Liver (tissue), 9 donors: ENCODE measurements around the gene STRN. TPM values are rescaled to one million over a fixed set of nuclear protein-coding genes. Genes with fewer than 3 reads are reported as not detected.

Experiments used
- DNase-seq: peaks from one replicate; pipeline ENCODE4 v3.0.0-alpha.2; 2017; ENCODE audit warnings: low spot score
- H3K27ac ChIP-seq, 2 donors: one replicate each; pipeline ENCODE4 v1.7.0; 2013; ENCODE audit warnings: inconsistent platforms in 2 of 2, low read length in 2 of 2, control low read depth in 1 of 2, low read depth in 1 of 2, mild to moderate bottlenecking in 1 of 2
- H3K27me3 ChIP-seq, 4 donors: one replicate each; pipeline versions ENCODE4 v1.6.1 to v1.7.0; 2013; ENCODE audit warnings: low read length in 3 of 4, inconsistent platforms in 1 of 4, mild to moderate bottlenecking in 1 of 4, moderate library complexity in 1 of 4; ENCODE audit not compliant: control insufficient read depth in 4 of 4, insufficient read depth in 4 of 4
- H3K36me3 ChIP-seq, 4 donors: one replicate each; pipeline versions ENCODE4 v1.6.1 to v1.7.0; 2013; ENCODE audit warnings: low read length in 3 of 4, mild to moderate bottlenecking in 3 of 4, low read depth in 1 of 4, moderate library complexity in 1 of 4; ENCODE audit not compliant: control insufficient read depth in 4 of 4, insufficient read depth in 3 of 4
- H3K4me1 ChIP-seq, 4 donors: one replicate each; pipeline versions ENCODE4 v1.6.1 to v1.7.0; 2013; ENCODE audit warnings: low read length in 3 of 4, mild to moderate bottlenecking in 3 of 4, moderate library complexity in 1 of 4; ENCODE audit not compliant: control insufficient read depth in 4 of 4, insufficient read depth in 4 of 4
- H3K4me3 ChIP-seq, 3 donors: one replicate each; pipeline versions ENCODE4 v1.6.1 to v1.7.0; 2013; ENCODE audit warnings: low read length in 3 of 3, control low read depth in 1 of 3, low read depth in 1 of 3, mild to moderate bottlenecking in 1 of 3
- H3K9ac ChIP-seq, 2 donors: one replicate each; pipeline ENCODE4 v1.7.0; 2013; ENCODE audit warnings: low read length in 2 of 2, mild to moderate bottlenecking in 2 of 2, moderate library complexity in 2 of 2, control low read depth in 1 of 2, low read depth in 1 of 2
- H3K9me3 ChIP-seq, 4 donors: one replicate each; pipeline versions ENCODE4 v1.6.1 to v1.7.0; 2013; ENCODE audit warnings: low read length in 3 of 4; ENCODE audit not compliant: control insufficient read depth in 4 of 4
- ATF3 ChIP-seq: IDR thresholded peaks from 2 replicates; pipeline ENCODE4 v1.6.1; 2016; ENCODE audit warnings: antibody characterized with exemption
- EGR1 ChIP-seq, 2 donors: IDR thresholded peaks; 2 replicates each; pipeline ENCODE4 v1.6.1; 2016 to 2018; ENCODE audit warnings: antibody characterized with exemption in 2 of 2, low read depth in 2 of 2
- FOXA1 ChIP-seq: IDR thresholded peaks from 2 replicates; pipeline ENCODE4 v1.6.1; 2016; ENCODE audit warnings: antibody characterized with exemption
- FOXA2 ChIP-seq: IDR thresholded peaks from 2 replicates; pipeline ENCODE4 v1.6.1; 2016; ENCODE audit warnings: antibody characterized with exemption
- GABPA ChIP-seq, 2 donors: IDR thresholded peaks in 1 of 2; conservative IDR thresholded peaks in 1 of 2; 2 replicates each; pipeline ENCODE4 v1.6.1; 2016; ENCODE audit warnings: antibody characterized with exemption in 2 of 2, mild to moderate bottlenecking in 1 of 2, moderate library complexity in 1 of 2
- HNF4A ChIP-seq, 2 donors: conservative IDR thresholded peaks; 2 replicates each; pipeline ENCODE4 v1.6.1; 2016; ENCODE audit warnings: antibody characterized with exemption in 2 of 2, mild to moderate bottlenecking in 2 of 2
- HNF4G ChIP-seq: IDR thresholded peaks from 2 replicates; pipeline ENCODE4 v1.6.1; 2016; ENCODE audit warnings: antibody characterized with exemption
- JUND ChIP-seq, 2 donors: IDR thresholded peaks; 2 replicates each; pipeline ENCODE4 v1.6.1; 2016; ENCODE audit warnings: antibody characterized with exemption in 2 of 2
- NR2F2 ChIP-seq: IDR thresholded peaks from 2 replicates; pipeline ENCODE4 v1.6.1; 2016; ENCODE audit warnings: antibody characterized with exemption
- RAD21 ChIP-seq, 2 donors: IDR thresholded peaks; 2 replicates each; pipeline ENCODE4 v1.6.1; 2016; ENCODE audit warnings: antibody characterized with exemption in 2 of 2, mild to moderate bottlenecking in 2 of 2
- RXRA ChIP-seq, 2 donors: IDR thresholded peaks; 2 replicates each; pipeline ENCODE4 v1.6.1; 2017 to 2018; ENCODE audit warnings: antibody characterized with exemption in 2 of 2, mild to moderate bottlenecking in 1 of 2
- SP1 ChIP-seq: IDR thresholded peaks from 2 replicates; pipeline ENCODE4 v1.6.1; 2018; ENCODE audit warnings: antibody characterized with exemption, mild to moderate bottlenecking
- TAF1 ChIP-seq: conservative IDR thresholded peaks from 2 replicates; pipeline ENCODE4 v1.6.1; 2016; ENCODE audit warnings: antibody characterized with exemption, mild to moderate bottlenecking
- YY1 ChIP-seq: IDR thresholded peaks from 2 replicates; pipeline ENCODE4 v1.6.1; 2016; ENCODE audit warnings: antibody characterized with exemption, mild to moderate bottlenecking
- WGBS: extraction: QIAGEN DNeasy Blood & Tissue Kit; methylation state at CpG from one replicate; pipeline ENCODE4 v1.1.7; 2013; 5-methylcytosine and 5-hydroxymethylcytosine counted together
- polyA plus RNA-seq, 2 donors: library from polyadenylated mRNA; stranded (reverse) in 1 of 2; unstranded in 1 of 2; fragments of 200-250 nt in 1 of 2; fragments of >200 nt in 1 of 2; fragmentation: Nextera tagmentation in 1 of 2; extraction: Ambion mirVana in 1 of 2; gene quantifications; one replicate each; pipeline versions ENCODE4 v1.2.1 to v1.2.3, GENCODE V29; 2013 to 2015
- total RNA-seq, 2 donors: library from RNA; depleted of rRNA; stranded (reverse); fragments of >200 nt; gene quantifications; one replicate each; pipeline ENCODE4 v1.2.3, GENCODE V29; 2014
- TF ChIP-seq, protein P1 (sequence below): IDR thresholded peaks from 2 replicates; pipeline ENCODE4 v1.6.1; 2016; ENCODE audit warnings: antibody characterized with exemption, mild to moderate bottlenecking
- TF ChIP-seq, protein P2 (sequence below): IDR thresholded peaks from 2 replicates; pipeline ENCODE4 v1.6.1; 2016; ENCODE audit warnings: antibody characterized with exemption
- TF ChIP-seq, protein P3 (sequence below): IDR thresholded peaks from 2 replicates; pipeline ENCODE4 v1.6.1; 2016; ENCODE audit warnings: antibody characterized with exemption
- TF ChIP-seq, protein P4 (sequence below): fragments of 150-350 bp; IDR thresholded peaks from 2 replicates; pipeline ENCODE4 v1.5.1; 2017; ENCODE audit warnings: improper control_type of control experiment, low read depth, low read length; ENCODE audit not compliant: missing input control
- donor health status: healthy.
- donor health status: healthy.
- donor health status: healthy.
- donor health status: healthy.
- donor health status: healthy.

The STRN gene
- total and polyA plus RNA-seq, 4 donors = 2.5 to 11.9 (median 5.6) TPM

DNA sequence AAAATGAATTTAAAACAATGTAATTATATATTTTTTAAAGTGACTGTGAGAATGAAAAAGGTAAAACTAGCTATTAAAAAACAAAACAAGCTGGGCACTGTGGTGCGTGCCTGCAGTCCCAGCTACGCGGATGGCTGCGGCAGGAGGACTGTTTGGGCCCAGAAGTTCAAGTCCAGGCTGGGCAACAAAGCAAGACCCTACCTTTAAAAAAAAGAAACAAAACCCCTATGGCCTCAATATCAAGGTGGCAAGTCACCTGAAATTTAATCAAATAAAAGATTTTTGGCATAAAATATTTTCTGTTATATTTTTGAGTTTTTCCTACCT is 46.9 kb upstream of the STRN start:
- no peak overlapping the region for H3K9ac ChIP-seq
- TF ChIP-seq, protein P1, sequence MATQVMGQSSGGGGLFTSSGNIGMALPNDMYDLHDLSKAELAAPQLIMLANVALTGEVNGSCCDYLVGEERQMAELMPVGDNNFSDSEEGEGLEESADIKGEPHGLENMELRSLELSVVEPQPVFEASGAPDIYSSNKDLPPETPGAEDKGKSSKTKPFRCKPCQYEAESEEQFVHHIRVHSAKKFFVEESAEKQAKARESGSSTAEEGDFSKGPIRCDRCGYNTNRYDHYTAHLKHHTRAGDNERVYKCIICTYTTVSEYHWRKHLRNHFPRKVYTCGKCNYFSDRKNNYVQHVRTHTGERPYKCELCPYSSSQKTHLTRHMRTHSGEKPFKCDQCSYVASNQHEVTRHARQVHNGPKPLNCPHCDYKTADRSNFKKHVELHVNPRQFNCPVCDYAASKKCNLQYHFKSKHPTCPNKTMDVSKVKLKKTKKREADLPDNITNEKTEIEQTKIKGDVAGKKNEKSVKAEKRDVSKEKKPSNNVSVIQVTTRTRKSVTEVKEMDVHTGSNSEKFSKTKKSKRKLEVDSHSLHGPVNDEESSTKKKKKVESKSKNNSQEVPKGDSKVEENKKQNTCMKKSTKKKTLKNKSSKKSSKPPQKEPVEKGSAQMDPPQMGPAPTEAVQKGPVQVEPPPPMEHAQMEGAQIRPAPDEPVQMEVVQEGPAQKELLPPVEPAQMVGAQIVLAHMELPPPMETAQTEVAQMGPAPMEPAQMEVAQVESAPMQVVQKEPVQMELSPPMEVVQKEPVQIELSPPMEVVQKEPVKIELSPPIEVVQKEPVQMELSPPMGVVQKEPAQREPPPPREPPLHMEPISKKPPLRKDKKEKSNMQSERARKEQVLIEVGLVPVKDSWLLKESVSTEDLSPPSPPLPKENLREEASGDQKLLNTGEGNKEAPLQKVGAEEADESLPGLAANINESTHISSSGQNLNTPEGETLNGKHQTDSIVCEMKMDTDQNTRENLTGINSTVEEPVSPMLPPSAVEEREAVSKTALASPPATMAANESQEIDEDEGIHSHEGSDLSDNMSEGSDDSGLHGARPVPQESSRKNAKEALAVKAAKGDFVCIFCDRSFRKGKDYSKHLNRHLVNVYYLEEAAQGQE = no peak
- no peak for TF ChIP-seq NR2F2
- no peak for TF ChIP-seq FOXA1
- TF ChIP-seq HNF4A (conservative IDR thresholded peaks at IDR 0.05) = no peak
- TF ChIP-seq, protein P2, sequence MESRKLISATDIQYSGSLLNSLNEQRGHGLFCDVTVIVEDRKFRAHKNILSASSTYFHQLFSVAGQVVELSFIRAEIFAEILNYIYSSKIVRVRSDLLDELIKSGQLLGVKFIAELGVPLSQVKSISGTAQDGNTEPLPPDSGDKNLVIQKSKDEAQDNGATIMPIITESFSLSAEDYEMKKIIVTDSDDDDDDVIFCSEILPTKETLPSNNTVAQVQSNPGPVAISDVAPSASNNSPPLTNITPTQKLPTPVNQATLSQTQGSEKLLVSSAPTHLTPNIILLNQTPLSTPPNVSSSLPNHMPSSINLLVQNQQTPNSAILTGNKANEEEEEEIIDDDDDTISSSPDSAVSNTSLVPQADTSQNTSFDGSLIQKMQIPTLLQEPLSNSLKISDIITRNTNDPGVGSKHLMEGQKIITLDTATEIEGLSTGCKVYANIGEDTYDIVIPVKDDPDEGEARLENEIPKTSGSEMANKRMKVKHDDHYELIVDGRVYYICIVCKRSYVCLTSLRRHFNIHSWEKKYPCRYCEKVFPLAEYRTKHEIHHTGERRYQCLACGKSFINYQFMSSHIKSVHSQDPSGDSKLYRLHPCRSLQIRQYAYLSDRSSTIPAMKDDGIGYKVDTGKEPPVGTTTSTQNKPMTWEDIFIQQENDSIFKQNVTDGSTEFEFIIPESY = no peak
- TF ChIP-seq JUND (IDR thresholded peaks at IDR 0.05) = no peak
- TF ChIP-seq, protein P3, sequence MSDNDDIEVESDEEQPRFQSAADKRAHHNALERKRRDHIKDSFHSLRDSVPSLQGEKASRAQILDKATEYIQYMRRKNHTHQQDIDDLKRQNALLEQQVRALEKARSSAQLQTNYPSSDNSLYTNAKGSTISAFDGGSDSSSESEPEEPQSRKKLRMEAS = no peak
- no peak for TF ChIP-seq FOXA2
- WGBS = 85% methylated on average over 4 of the region's 4 CpGs
- no peak for DNase-seq
- no peaks in the 10 kb centered on the region for H3K27me3 ChIP-seq
- H3K27ac ChIP-seq = no peak overlapping the region
- no peak overlapping the region for H3K4me3 ChIP-seq
- H3K4me1 ChIP-seq = no peaks in the 10 kb centered on the region
- H3K9me3 ChIP-seq = no peaks in the 10 kb centered on the region
- peaks cover 11 to 27% (median 20%) of the 10 kb centered on the region in 4 donors for H3K36me3 ChIP-seq

- H3K27ac ChIP-seq = no peak overlapping the region
- DNase-seq = no peak
Measured at GRCh38 chr2:37011130-37011529, 44.8 kb upstream of the STRN start.

More at GRCh38 chr2:37011130-37011529, 44.8 kb upstream of the STRN start:
- Histone ChIP-seq H3K36me3 (peaks cover 8 to 27% (median 19%) of the 10 kb centered on the region in 4 donors), H3K27me3 (no peaks in the 10 kb centered on the region), H3K9ac (no peak overlapping the region), H3K9me3 (no peaks in the 10 kb centered on the region), H3K4me1 (no peaks in the 10 kb centered on the region), H3K4me3 (no peak overlapping the region)
- 83% methylated on average over 5 of the region's 5 CpGs for WGBS
- no peak for TF ChIP-seq NR2F2
- TF ChIP-seq FOXA2 = no peak
- no peak for TF ChIP-seq HNF4G
- no peak for TF ChIP-seq RAD21 (IDR thresholded peaks at IDR 0.05)
- TF ChIP-seq, protein P4, sequence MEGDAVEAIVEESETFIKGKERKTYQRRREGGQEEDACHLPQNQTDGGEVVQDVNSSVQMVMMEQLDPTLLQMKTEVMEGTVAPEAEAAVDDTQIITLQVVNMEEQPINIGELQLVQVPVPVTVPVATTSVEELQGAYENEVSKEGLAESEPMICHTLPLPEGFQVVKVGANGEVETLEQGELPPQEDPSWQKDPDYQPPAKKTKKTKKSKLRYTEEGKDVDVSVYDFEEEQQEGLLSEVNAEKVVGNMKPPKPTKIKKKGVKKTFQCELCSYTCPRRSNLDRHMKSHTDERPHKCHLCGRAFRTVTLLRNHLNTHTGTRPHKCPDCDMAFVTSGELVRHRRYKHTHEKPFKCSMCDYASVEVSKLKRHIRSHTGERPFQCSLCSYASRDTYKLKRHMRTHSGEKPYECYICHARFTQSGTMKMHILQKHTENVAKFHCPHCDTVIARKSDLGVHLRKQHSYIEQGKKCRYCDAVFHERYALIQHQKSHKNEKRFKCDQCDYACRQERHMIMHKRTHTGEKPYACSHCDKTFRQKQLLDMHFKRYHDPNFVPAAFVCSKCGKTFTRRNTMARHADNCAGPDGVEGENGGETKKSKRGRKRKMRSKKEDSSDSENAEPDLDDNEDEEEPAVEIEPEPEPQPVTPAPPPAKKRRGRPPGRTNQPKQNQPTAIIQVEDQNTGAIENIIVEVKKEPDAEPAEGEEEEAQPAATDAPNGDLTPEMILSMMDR = no peak
- TF ChIP-seq, protein P3 = no peak
- TF ChIP-seq SP1 = no peak
- TF ChIP-seq, protein P2 = no peak
- TF ChIP-seq GABPA (IDR thresholded peaks at IDR 0.05 in 1 of 2, conservative IDR thresholded peaks at IDR 0.05 in 1 of 2) = no peak
- TF ChIP-seq YY1 = no peak
- TF ChIP-seq, protein P1 = no peak
- no peak for TF ChIP-seq EGR1 (IDR thresholded peaks at IDR 0.05; ENCODE audit: low read depth in 2 of 2)
- no peak for TF ChIP-seq RXRA (IDR thresholded peaks at IDR 0.05)
- TF ChIP-seq TAF1 = no peak
- no peak for TF ChIP-seq HNF4A (conservative IDR thresholded peaks at IDR 0.05)
- no peak for TF ChIP-seq FOXA1
- TF ChIP-seq JUND (IDR thresholded peaks at IDR 0.05) = no peak
- TF ChIP-seq ATF3 = no peak
